ENCODE results near the gene FSTL4.

DNA sequence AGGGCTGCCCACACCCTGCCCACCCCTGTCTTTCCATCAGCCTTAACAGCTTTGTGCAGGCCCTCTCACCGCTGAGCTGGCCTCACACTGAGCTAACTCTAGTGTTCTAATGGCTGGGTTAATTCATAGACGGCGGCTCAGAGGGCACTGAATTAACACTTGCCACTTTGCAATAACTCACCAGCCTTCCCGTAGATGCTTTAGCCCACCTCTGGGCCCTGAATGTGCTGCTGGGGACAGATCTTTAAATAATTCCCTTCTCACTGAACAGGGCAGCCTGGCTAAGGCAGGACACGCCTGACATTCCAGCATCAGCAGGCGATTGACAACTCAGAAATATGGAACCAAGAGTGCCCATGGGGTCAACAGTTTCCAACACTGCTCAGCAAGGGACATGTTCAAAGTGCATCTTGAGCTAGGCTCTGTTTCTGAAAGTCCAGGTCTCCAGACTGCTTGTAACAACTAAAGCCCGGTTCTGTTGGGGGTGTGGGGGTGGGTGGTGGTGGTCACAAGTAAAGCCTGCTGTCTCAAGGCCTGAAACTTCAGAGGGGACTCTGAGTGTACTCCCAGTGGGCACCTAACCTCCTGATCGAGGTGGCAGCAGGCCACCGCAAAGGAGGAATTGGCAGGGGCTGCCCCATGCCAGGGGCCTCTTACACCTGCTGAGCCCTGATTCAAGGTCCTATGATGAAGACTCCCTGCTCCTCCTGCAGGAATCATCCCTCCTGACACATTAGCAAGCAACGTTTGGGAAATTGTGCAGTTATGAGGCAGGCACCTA lies 248.3 kb downstream of the FSTL4 start:
- no peak for TF ChIP-seq POLR2A (IDR thresholded peaks at IDR 0.05)
- TF ChIP-seq, protein P1, sequence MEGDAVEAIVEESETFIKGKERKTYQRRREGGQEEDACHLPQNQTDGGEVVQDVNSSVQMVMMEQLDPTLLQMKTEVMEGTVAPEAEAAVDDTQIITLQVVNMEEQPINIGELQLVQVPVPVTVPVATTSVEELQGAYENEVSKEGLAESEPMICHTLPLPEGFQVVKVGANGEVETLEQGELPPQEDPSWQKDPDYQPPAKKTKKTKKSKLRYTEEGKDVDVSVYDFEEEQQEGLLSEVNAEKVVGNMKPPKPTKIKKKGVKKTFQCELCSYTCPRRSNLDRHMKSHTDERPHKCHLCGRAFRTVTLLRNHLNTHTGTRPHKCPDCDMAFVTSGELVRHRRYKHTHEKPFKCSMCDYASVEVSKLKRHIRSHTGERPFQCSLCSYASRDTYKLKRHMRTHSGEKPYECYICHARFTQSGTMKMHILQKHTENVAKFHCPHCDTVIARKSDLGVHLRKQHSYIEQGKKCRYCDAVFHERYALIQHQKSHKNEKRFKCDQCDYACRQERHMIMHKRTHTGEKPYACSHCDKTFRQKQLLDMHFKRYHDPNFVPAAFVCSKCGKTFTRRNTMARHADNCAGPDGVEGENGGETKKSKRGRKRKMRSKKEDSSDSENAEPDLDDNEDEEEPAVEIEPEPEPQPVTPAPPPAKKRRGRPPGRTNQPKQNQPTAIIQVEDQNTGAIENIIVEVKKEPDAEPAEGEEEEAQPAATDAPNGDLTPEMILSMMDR (IDR thresholded peaks at IDR 0.05): no peak

Measured in ovary (tissue), 3 donors.